Measurements from ENCODE around the gene SPATC1L.

The SPATC1L gene

DNA sequence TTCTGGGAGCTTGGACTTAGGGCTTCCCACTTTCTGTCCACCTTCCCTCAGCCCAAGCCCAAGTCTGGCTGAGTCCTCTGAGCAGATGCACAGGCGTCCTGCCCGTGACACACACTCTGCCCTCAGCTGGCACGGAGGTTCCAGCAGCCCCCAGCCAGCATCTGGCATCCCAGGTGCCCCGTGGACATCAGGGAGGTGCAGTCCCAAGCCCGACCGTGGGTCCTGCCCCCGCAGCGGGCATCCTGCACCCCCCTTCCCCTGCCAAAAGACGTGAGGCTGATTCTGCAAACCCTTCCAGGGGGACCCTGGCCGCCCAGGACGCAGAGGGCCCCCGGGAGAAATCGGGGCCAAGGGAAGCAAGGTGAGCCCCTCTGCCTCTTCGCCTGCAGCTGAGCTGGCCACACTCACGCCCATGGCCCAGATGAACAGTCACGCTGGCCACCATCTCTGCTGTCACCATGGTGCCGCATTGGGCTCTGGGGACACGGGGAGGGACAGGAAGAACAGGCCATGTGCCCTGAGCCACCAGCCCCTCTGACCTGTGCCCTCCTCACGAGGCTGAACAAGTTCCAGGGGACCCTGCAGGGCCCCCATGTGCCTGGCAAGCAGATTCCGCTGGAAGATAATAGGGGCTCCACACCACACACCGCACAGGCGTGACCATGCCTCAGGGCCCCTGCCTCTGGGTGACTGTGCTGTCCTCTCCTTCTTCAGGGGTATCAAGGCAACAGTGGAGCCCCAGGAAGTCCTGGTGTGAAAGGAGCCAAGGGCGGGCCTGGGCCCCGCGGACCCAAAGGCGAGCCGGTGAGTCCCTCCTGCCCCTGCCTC, 65.7 kb downstream of the SPATC1L start:
- no peak for DNase-seq

DNA sequence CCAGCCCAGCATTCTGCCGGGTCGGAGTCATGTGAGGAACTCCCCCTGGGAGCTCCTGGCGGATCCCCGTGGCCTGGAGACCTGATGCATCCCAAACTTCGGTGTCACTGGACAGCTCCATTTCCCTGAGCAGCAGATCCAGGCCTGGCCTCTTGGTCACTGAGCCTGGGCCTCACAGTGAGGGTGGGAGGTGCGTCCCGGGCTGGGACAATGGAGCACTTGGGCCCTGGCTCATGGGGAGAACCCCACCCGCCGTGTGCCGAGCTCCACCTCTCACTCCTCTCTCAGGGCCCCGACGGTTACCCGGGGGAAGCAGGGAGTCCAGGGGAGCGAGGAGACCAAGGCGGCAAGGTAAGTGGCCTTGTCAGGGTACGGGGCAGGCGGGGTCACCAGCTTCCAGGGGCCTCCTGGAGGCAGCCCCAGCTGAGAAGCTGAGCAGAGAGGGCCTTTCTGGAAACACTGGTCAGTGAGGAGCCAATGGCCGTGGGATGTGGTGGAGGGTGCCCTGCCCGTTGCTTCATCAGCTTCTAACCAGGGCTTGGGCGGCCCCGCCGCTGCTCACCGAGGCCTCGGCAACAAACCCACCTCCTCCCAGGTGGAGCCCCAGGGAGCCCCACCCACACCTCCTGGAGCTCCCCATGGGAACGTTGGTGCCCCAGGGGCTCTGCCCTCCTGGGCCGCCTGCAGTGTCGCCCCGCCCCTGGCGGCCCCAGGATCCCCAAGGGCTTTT, 66.5 kb downstream of the SPATC1L start:
- DNase-seq, result no peak

- DNase-seq, result no peak
These were observed 67.3 kb downstream of the SPATC1L start for GRCh38 chr21:46116776-46117585.

GRCh38 chr21:46116189-46116775, 68.0 kb downstream of the SPATC1L start:
- no peak for DNase-seq

DNA sequence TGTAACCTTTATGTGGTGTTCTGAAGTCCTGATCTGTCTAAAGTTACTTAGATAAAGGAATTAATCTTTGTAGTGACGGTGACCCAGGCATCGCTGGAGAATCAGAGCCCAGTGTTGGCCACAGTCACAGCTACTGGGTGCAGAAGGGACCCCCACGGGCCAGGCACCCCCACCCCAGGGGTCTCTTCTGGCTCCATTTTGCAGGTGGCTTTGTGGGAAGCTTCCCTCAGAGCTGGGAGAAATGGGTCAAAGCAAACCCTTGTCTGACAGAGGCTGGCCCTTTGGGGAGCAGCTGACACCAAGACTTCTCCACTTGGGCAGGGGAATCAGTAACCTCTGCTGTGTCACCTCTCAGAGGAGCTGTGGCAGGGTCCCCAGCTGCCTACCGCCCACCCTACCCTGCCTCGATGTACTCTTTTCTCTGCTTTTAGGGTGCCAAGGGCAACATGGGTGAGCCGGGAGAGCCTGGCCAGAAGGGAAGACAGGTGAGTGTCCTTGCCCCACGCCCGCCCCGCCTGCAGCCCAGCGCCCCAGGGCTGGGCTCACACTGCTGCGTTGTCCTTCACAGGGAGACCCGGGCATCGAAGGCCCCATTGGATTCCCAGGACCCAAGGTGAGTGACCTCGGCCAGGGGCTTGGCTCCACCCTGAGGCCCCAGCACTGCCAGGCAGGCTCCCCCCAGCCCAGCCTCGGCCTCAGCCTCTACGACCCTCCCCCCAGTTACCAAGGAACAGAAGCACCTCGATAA, 68.6 kb downstream of the SPATC1L start:
- no peak for DNase-seq

DNA sequence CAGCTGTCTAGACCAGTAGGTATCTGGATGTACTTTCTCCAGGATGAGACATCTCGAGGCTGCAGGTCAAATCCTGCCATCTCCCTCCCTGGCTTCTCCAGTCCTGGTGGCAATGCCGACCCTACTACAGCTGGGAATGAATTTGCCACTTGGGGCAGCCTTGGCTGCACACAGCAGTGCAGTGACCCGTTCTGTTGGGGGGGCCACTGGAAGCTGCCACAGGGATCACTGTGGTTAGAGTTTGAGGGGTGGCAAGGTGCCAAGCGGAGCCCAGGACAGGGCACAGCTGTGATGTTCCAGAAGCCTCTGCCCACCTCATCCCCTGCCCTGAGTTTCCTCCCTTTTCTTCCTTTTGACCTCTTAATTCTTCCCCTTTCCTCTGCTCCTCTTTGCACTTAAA, 69.3 kb downstream of the SPATC1L start:
- DNase-seq, result no peak

GRCh38 chr21:46113497-46114176, 70.6 kb downstream of the SPATC1L start:
- no peak for DNase-seq

DNA sequence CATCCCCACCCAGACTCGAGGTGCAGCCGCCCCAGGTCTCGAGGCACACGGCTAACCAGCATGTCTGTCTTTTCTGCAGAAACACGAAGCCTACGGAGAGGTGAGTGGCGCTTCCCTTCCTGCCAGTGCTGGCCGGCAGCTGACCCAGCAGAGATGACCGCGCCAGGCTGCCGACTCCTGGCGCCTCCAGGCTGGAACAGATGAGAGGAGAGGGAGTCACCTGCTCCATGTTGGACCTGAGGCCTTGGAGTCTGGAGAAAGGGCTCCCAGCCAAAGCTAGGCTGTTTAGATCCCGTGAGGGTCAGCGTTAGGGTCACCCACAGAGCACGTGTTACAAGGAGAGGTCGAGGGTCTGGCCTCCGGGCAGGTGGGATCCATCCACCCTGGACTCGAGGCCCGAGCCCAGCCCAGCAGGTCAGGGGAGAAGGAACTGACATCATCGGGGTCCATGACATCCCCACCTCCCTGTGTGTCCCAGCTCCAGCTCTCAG, 71.5 kb downstream of the SPATC1L start:
- DNase-seq, result no peak

DNA sequence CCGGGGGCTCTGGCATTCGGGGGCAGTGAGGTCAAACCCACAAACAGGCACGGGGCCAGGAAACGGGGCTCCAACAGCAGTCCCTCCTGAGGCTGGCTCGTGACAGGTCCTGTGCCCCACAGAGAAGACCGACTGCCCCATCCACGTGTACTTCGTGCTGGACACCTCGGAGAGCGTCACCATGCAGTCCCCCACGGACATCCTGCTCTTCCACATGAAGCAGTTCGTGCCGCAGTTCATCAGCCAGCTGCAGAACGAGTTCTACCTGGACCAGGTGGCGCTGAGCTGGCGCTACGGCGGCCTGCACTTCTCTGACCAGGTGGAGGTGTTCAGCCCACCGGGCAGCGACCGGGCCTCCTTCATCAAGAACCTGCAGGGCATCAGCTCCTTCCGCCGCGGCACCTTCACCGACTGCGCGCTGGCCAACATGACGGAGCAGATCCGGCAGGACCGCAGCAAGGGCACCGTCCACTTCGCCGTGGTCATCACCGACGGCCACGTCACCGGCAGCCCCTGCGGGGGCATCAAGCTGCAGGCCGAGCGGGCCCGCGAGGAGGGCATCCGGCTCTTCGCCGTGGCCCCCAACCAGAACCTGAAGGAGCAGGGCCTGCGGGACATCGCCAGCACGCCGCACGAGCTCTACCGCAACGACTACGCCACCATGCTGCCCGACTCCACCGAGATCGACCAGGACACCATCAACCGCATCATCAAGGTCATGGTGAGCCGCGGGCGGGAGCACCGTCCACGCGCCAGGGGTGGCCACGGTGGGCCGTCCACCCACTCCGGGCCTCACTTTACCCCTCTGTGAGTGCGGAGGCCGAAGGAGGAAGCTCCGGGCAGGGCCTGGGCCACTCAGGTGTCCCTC, 72.2 kb downstream of the SPATC1L start:
- DNase-seq, result no peak

DNA sequence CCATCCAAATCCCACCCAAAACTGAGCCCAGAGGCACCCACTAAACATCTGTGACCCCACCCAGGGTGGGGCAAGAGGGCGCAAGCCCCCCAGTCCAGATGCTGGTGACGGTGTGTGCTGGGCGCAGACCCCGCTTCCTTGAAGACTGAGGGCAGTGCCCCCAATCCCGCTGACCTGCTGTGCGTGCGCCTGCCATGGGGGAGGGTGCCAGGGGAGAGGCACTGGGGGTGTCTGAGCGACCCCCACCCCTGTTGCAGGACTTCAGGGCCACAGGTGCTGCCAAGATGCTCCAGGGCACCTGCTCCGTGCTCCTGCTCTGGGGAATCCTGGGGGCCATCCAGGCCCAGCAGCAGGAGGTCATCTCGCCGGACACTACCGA, 73.1 kb downstream of the SPATC1L start:
- no peak for DNase-seq
